ENCODE results near the gene EPS8L2. TPM values are rescaled to one million over a fixed set of nuclear protein-coding genes. Genes with fewer than 3 reads are reported as not detected.

The EPS8L2 gene
- total RNA-seq, 2 donors from 2014 or later: 4.7 to 7.5 TPM

- no peak overlapping the region for H3K27ac ChIP-seq
- no peak for DNase-seq (ENCODE audit: low spot score)
Measured at GRCh38 chr11:762421-763072, 56.5 kb downstream of the EPS8L2 start.

GRCh38 chr11:763073-763463 is 57.0 kb downstream of the EPS8L2 start:
- Histone ChIP-seq H3K27me3 (no peaks in the 10 kb centered on the region), H3K9me3 (no peaks in the 10 kb centered on the region), H3K27ac (no peak overlapping the region), H3K36me3 (peaks cover 69% of the 10 kb centered on the region), H3K4me3 (no peak overlapping the region), H3K4me1 (no peaks in the 10 kb centered on the region)
- no peak for TF ChIP-seq CTCF (IDR thresholded peaks at IDR 0.05)
- DNase-seq (ENCODE audit: low spot score): no peak

More at GRCh38 chr11:762421-763072, 56.5 kb downstream of the EPS8L2 start:
- Histone ChIP-seq H3K4me3 (no peak overlapping the region), H3K9me3 (no peaks in the 10 kb centered on the region), H3K4me1 (no peaks in the 10 kb centered on the region), H3K36me3 (peaks cover 72% of the 10 kb centered on the region), H3K27me3 (no peaks in the 10 kb centered on the region)
- TF ChIP-seq CTCF (IDR thresholded peaks at IDR 0.05): no peak

GRCh38 chr11:763549-764321 is 57.7 kb downstream of the EPS8L2 start:
- TF ChIP-seq CTCF (IDR thresholded peaks at IDR 0.05): no peak
- Histone ChIP-seq H3K4me3 (no peak overlapping the region), H3K36me3 (peaks cover 68% of the 10 kb centered on the region), H3K9me3 (no peaks in the 10 kb centered on the region), H3K27me3 (no peaks in the 10 kb centered on the region), H3K4me1 (no peaks in the 10 kb centered on the region), H3K27ac (no peak overlapping the region)
- no peak for DNase-seq (ENCODE audit: low spot score)

GRCh38 chr11:764322-765024 is 58.4 kb downstream of the EPS8L2 start:
- Histone ChIP-seq H3K4me1 (no peaks in the 10 kb centered on the region), H3K27me3 (no peaks in the 10 kb centered on the region), H3K9me3 (no peaks in the 10 kb centered on the region), H3K4me3 (no peak overlapping the region), H3K36me3 (peaks cover 60% of the 10 kb centered on the region), H3K27ac (no peak overlapping the region)
- DNase-seq (ENCODE audit: low spot score): no peak
- TF ChIP-seq CTCF (IDR thresholded peaks at IDR 0.05): no peak

- Histone ChIP-seq H3K36me3 (peaks cover 53% of the 10 kb centered on the region), H3K4me1 (no peaks in the 10 kb centered on the region), H3K27ac (no peak overlapping the region), H3K9me3 (no peaks in the 10 kb centered on the region), H3K27me3 (no peaks in the 10 kb centered on the region), H3K4me3 (no peak overlapping the region)
- DNase-seq (ENCODE audit: low spot score): no peak
- peak; percentile 54 to 70 for TF ChIP-seq CTCF (IDR thresholded peaks at IDR 0.05)
Measured at GRCh38 chr11:765025-765801, 59.2 kb downstream of the EPS8L2 start.
